Colon (tissue), 2 donors: ENCODE results near the gene ROGDI.
"Not testable (repeated sequence)": the region's sequence is repeated elsewhere in the genome, so short reads cannot be mapped to it uniquely, and the experiment has no call there.

Source experiments
- FAIRE-seq: peaks from 2 replicates; lab custom pipeline; 2012; peaks lifted over from hg19 to GRCh38; lab: Jason Lieb, UNC
- donor health status: control.
- donor health status: control.

ROGDI gene

DNA sequence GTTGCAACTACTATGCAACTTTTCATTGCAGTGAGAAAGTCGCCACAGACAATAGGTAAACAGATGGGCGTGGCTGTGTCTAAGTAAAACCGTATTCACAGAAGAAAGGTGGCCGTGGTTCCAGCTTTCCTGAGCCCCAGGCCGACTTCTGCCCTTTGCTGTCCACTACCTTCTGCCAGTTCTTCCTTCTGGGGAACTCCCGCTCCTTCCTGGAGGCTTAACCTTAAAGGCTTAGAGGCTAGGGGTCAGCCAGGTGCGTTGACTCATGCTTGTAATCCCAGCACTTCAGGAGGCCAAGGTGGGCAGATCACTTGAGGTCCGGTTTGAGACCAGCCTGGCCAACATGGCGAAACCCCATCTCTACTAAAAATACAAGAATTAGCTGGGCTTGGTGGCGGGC, 12.2 kb downstream of the ROGDI start:
- FAIRE-seq, result no peak

- FAIRE-seq, result no peak
Measured at GRCh38 chr16:4788910-4789309, 13.5 kb downstream of the ROGDI start.

DNA sequence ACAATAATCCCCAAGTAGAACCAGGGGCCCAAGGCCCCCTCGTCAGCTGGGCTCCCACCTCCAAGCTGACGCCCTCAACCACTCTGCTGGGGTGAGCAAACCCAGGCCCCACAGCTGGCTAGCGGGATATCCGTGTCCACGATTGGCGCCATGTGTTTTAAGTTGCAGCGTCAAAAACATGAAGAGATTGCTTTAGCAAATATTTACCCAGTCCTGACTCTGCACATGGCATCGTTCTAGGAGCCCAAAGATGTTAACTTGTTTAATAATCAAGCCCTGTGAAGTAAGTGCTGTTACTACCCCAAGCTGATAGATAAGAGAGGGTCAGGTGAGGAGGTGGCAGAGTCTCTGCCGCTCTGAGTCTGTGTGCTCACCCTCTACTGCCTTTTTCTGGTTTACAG, 13.9 kb downstream of the ROGDI start:
- no peak for FAIRE-seq

- FAIRE-seq, result no peak
Measured at GRCh38 chr16:4787627-4788482, 14.6 kb downstream of the ROGDI start, which contains the start of gene SEPTIN12. Gene SEPTIN12, minus strand, starts transcription at chr16:4788345. Its CDS starts 700 bp downstream, at chr16:4787645.

GRCh38 chr16:4787068-4787467, 15.4 kb downstream of the ROGDI start:
- no peak for FAIRE-seq

GRCh38 chr16:4785758-4786433, 16.5 kb downstream of the ROGDI start:
- no peak for FAIRE-seq

GRCh38 chr16:4784444-4784987, 17.9 kb downstream of the ROGDI start:
- not testable (repeated sequence) for FAIRE-seq

- FAIRE-seq, result no peak
Measured at GRCh38 chr16:4783951-4784336, 18.5 kb downstream of the ROGDI start.

DNA sequence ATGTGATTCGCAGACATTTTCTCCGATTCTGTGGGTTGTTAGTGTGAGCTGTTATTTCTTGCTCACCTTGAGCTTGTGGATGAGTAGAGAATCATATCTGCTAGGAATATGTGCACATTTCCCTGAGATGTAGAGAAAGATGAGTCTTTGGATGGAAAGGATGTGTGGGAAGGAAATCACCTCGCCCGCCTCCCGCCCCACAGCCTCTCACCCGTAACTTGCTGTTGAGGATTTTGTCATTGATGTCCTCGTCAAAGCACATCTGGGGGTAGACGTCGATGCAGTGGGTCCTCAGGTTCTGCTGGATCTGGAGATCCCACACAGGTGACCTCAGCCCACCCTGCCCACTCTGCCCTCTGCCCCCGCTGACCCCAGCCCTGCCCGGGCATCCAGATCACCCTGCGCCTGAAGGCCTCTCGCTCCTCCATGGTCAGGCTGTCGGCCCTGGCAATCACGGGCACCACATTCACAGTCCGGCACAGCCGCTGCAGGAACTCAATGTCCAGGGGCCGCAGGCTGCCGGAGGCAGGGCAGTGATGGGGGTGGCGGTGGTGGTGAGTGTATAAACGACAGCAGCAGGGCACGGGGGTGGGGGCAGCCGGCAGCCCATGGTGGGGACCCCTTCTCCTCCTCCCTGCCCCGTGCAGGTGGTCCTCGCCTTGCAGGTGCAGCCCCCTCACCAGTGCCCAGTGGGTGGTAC, 19.0 kb downstream of the ROGDI start:
- no peak for FAIRE-seq

DNA sequence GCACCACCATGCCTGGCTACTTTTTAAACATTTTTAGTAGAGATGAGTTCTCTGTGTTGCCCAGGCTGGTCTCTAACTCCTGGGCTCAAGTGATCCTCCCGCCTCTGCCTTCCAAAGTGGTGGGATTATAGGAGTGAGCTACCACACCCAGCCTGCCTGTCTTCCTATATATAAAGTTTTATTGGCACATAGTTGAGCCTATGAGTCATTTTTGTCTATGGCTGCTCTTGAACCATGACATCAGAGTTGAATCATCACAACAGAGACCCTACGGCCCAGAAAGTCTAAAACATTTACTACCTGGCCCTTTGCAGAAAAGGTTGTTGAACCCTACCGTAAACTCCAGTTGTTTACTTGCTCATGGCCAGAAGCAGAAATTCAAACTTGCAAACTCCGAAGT, 22.2 kb downstream of the ROGDI start:
- FAIRE-seq, result no peak

DNA sequence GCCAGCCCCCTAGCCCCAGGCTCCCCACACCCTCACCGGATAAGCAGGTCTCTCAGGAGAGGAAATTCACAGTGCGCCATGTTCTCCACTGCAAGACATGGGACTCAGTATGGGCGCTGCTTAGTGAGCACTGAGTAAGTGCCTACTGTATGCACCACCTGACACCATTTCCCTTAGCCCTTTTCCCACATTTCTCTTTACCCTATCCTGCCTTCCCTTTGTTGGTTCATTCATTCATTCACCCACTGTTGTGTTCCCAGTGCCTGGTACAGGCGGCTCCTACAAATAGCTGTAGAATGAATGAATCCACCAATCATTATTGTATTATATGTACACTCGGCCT, 24.4 kb downstream of the ROGDI start:
- FAIRE-seq, result no peak

- FAIRE-seq, result no peak
Measured at GRCh38 chr16:4777339-4778049, 24.9 kb downstream of the ROGDI start.

DNA sequence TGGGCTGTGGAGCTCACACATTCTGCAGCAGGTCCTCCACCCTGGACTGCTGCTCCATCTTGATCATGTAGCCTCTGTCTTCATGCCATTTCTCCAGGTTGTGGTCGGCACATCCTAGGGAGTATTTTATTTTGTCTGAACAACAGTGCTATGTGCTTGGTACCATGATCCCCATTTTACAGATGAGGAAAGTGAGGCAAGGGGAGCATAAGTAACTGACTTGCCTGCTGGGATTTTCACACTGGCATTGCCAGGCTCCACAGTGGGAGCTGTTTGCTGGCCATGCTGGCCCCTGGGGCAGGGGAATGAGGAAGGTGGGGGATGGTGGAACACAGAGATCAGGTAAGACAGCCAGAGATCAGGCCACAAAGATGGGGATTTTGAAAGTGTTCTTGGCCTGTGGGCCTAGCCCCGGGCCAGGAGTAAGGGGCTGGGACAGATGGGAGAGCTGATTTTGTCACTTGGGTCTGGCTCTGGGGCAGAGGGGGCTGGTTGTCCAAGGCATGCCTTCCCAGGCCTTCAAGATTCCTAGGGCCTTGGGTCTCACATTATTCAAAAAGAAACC, 26.2 kb downstream of the ROGDI start:
- FAIRE-seq, result no peak

DNA sequence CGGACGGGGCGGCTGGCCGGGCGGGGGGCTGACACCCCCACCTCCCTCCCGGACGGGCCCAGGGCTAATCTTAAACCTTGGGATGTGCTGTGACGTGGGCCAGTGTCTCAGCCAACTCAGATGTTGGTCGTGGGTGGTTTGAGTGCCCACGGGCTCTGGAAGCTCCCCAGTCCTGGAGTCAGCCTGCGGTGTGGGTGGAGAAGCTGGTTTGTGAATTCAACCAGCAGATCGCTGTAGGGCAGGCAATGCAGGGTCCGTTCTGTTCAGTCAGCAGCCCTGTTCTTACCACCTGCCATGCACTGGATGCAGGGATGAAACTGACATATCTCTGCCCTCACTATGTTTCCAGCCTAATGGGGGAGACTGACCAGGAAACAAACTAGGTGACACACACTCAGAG, 27.4 kb downstream of the ROGDI start:
- no peak for FAIRE-seq

DNA sequence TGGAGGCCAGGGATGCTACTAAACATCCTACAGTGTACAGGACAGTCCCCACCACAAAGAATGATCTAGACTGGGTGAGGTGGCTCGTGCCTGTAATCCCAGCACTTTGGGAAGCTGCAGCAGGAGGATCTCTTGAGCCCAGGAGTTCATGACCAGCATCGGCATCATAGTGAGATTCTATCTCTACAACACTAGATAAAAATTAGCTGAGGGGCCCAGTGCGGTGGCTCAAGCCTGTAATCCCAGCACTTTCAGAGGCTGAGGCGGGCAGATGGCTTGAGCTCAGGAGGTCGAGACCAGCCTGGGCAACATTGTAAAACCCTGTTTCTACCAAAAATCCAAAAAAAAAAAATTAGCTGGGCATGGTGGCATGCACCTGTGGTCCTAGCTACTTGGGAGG, 30.1 kb downstream of the ROGDI start:
- no peak for FAIRE-seq

GRCh38 chr16:4771646-4772045, 30.8 kb downstream of the ROGDI start:
- FAIRE-seq, result no peak

GRCh38 chr16:4769306-4769638, 33.2 kb downstream of the ROGDI start:
- no peak for FAIRE-seq

DNA sequence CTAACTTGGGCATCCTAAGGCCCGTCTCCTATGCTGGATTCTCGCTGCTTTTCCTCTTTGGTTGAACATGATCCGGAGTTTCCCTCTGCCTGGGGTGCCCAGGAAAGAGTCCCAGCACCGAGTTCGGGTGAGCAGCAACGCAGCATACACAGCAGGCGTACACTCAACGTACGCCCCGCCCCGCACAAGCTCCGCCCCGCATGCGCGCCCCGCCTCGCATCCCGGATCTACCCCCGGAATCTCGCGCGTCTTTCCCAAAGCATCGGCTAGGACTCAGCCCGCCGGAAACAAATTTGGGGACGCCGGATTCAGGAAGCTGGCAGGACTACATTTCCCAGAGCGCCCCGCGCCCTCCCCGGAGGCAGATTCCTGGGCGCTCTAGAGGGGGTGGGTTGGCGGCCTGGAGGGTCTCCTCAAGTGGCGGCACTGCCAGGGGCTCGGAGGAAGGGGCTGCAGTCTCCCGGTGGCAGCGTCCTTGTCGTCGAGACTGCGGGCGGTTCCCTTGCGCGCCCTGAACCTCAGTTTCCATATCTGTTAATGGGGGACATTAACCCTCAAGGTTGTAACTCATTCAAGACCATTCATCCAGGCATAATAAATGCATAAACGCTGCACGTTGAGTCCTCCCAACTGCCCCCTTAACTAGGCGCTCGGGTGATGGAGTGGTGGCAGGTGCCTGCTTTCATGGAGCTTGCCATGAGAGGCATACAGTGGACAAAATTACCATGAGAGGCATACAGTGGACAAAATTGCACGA, 33.7 kb downstream of the ROGDI start:
- no peak for FAIRE-seq

DNA sequence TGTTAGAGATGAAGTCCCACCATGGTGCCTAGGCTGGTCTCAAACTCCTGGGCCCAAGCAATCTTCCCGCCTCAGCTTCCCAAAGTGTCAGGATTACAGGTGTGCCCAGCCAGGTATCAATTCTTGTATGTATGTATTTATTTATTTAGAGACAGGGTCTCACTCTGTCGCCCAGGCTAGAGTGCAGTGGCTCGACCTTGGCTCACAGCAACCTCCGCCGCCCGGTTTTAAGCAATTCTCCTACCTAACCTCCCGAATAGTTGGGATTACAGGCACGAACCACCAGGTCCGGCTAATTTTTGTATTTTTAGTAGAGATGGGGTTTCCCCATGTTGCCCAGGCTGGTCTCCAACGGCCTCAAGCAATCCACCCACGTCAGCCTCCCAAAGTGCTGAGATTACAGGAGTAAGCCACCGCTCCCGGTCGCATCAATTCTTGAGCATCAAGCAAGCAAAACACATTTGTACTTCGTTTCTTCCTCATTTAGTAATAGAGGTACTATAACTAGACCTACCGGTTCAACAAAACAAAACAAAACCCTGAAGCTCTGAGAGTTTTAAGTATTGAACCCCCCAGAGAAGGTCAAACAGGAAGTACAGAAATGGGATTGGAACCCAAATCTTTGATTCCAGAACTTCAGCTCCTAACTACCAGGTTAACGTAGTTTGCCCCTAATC, 34.4 kb downstream of the ROGDI start:
- FAIRE-seq, result no peak

GRCh38 chr16:4766875-4767628, 35.4 kb downstream of the ROGDI start, which contains the start of gene ZNF500:
Gene ZNF500, minus strand, starts transcription at chr16:4767162. Its CDS starts 1,184 bp downstream, at chr16:4765978.
- FAIRE-seq, result no peak
